ENCODE measurements around the gene GRM2.
"Not testable (repeated sequence)": the region's sequence is repeated elsewhere in the genome, so short reads cannot be mapped to it uniquely, and the experiment has no call there.

GRM2 gene

DNA sequence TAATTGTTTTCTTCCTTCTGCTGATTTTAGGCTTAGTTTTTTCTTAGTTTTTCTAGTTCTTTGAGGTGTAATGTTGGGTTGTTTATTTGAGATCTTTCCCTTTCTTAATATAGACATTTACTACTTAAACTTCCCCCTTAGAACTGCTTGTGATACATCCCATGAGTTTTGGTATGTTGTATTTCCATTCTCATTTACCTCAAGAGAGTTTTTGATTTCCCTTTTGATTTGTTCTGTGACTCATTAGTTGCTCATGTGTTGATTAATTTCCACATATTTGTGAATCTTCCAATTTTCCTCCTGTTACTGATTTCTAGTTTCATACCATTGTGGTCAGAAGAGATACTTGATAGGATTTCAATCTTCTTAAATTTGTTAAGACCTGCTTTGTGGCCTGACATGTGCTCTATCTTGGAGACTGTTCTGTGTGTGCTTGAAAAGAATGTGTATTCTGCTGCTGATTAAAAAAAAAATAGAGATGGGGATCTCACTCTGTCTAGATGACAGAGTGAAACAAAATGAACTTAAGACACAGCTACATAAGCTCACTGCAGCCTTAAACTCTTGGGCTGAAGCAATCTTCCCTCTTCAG is 22.3 kb downstream of the GRM2 start:
- FAIRE-seq = no peak

DNA sequence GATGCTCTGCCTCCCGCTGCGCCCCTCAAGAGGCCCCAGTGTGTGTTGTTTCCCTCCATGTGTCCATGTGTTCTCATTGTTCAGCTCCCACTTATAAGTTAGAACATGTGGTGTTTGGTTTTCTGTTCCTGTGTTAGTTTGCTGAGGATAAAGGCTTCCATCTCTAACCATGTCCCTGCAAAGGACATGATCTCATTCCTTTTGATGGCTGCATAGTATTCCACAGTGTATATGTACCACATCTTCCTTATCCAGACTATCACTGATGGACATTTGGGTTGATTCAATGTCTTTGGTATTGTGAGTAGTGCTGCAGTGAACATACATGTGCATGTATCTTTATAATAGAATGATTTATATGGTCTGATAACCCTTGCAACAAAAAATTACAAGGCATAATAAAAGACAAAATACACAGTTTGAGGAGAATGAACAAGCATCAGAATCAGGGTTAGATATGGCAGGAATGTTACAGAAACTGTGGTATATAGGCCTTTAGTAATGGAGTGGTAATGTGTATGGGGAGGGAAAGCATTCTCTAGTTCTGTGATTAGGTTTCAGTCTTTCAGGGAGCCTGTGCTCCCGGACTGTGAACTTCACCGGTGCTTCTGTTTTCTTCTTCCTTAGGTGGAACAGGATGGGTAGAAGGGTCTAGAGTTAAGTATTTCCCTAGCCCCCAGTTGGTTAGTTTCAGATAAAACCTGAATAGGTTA is 27.1 kb downstream of the GRM2 start:
- no peak for FAIRE-seq

DNA sequence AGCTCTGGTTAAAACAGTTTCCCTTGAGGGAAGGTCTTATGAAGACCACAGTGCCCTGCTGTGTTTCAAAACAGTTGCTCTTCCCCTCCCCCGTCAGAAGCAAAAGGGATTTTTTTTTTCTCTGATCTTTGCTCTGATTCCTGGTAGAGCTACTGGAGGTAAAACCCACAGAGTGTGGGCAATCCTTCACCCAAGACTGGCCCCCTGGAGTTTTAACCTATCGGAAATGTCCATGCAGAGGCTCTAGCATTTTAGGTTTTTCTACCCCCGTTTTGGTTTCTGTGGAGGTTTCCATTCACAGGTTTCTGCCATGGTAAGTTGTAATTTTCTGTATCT is 27.7 kb downstream of the GRM2 start:
- no peak for FAIRE-seq

DNA sequence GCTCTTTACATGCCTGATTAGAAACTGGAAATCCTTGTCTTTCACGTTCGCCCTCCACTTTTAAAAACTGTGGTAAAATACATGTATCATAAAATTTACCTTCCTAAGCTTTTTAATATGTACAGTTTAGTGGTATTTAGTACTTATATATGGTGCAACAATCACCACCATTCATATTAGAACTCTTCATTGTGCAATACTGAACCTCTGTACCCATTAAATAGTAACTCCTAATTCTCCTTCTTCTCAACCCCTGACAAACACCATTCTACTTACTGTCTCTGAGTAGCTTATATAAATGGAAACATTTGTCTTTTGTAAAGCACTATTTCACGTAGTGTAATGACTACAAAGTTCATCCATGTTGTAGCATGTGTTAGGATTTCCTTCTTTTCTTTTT is 28.2 kb downstream of the GRM2 start:
- no peak for FAIRE-seq

- FAIRE-seq = no peak
These were observed 29.1 kb downstream of the GRM2 start for GRCh38 chr3:51735950-51736349.

DNA sequence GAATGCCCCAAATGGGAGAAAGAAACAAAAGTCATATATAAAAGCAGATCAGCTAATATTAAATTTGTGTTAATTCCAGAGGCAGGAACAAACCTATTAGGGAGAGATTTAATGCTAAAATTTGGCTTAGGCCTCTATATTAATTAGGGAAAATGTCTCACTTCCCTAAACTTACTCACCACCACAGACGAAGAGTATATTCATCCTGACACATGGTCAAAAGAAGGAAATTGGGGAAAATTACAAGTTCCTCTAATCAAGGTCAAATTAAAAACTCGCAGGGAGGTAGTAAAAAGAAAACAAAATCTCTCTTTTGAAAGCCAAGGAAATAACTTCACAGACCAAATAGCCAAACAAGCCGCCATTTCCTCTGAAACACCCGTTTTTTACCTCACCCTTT is 32.2 kb downstream of the GRM2 start:
- FAIRE-seq = no peak

GRCh38 chr3:51742320-51742719 is 35.5 kb downstream of the GRM2 start:
- FAIRE-seq = not testable (repeated sequence)

GRCh38 chr3:51742978-51743377 is 36.1 kb downstream of the GRM2 start:
- FAIRE-seq = not testable (repeated sequence)

- no peak for FAIRE-seq
These were observed 41.0 kb downstream of the GRM2 start for GRCh38 chr3:51747840-51748239.

DNA sequence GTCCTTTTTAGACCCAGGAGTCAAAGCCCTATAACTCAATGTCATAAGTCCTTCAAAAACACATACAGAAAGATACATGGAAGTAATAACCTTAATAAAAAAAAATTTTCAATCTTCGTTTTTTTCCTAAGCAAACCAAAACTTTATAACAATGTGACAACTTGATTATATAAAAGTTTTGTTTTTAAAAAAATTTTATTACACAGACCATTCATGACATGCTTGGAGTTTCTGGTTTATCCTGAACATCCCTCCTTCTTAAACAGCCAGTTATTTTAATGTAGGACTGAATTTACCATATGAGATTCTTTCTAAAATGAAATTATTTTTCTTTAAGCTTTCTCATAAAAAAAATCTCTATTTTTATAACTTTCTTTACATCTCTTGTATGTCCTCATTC is 41.5 kb downstream of the GRM2 start:
- FAIRE-seq = peak; percentile 49

DNA sequence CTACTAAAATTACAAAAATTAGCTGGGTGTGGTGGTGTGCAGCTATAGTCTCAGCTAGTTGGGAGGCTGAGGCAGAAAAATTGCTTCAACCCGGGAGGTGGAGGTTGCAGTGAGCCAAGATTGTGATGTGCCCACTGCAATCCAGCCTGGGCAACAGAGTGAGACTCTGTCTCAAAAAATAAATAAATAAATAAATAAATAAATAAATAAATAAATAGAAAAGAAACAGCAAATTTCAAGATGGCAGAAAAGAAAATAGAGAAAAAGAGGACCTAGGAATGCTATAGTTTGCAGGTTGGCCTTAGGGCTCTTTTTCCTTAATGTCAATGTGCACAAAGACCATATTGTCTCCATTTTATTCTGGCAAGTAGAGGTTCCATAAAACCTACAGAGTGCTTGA is 44.0 kb downstream of the GRM2 start:
- FAIRE-seq = no peak

GRCh38 chr3:51751287-51751686 is 44.4 kb downstream of the GRM2 start:
- FAIRE-seq = no peak

DNA sequence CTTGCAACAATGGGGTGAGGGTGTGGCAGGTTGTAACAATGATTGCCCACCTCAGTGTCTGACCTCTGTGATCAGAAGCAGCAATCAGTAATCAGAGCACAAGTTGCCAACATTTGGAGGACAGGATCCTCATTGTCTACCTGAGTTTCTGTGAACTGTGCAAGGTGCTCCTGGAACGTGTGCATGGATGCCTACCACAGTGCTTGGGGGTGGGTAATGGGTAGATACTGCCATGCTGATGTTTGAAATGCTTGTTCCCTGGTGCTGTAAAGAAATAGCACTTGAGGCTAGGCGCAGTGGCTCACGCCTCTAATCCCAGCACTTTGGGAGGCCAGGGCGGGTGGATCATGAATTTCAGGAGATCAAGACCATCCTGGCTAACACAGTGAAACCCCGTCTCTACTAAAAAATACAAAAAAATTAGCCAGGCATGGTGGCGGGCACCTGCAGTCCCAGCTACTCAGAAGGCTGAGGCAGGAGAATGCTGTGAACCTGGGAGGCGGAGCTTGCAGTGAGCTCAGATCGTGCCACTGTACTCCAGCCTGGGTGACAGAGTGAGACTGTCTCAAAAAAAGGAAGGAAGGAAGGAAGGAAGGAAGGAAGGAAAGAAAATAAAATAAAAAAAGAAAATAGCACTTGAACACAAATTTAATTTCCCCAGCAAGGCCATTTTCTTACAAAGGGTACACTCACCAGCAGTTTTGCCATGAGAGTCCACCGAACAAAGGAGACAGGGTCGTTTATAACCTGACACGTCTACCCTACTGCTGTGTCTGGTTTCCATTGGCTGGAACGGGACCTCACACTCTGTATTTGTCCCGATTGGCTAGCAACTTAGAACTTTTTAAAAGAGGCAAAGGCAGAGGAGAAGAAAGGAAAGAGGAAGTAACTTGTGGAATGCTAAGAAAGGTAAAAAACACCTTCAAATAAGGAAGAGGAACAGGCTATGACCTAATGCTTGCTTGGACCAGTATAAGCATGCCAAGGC is 47.2 kb downstream of the GRM2 start:
- FAIRE-seq = not testable (repeated sequence)

DNA sequence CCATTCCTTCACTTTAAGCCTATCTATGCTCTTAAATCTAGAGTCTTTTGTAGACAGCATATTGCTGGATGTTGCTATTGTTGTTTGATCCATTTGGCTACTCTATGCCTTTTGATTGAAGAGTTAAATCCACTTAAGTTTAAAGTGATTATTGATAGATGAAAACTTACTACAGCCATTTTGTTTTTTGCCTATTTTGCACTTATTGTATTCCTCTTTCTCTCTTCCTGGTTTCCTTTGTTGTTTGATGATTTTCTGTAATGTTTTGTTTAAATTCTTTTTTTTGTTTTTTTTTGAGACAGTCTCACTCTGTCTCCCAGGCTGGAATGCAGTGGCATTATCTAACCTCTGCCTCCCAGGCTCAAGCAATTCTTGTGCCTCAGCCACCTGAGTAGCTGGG is 52.3 kb downstream of the GRM2 start:
- FAIRE-seq = no peak
